Smooth muscle cell (in vitro differentiated cells): ENCODE results near the gene ZNF462. TPM values are rescaled to one million over a fixed set of nuclear protein-coding genes. Genes with fewer than 3 reads are reported as not detected.

Experiments used
- DNase-seq: peaks from one replicate; lab custom pipeline; 2025; ENCODE audit not compliant: unreplicated experiment; lab: John Stamatoyannopoulos, UW
- H2AFZ ChIP-seq: fragments of 200-600 bp; sonication (generic); 2 replicates; pipeline ENCODE4 v1.6.0; 2016; ENCODE audit warnings: antibody characterized with exemption, low read depth, mild to moderate bottlenecking
- H3F3A ChIP-seq: fragments of 200-600 bp; sonication (generic); 2 replicates; pipeline ENCODE4 v1.6.0; 2017; ENCODE audit warnings: antibody characterized with exemption, low read depth
- H3K27ac ChIP-seq: fragments of 200-600 bp; sonication (generic); 2 replicates; pipeline ENCODE4 v1.5.1; 2016; ENCODE audit warnings: low read depth, mild to moderate bottlenecking
- H3K27me3 ChIP-seq: fragments of 200-600 bp; sonication (generic); 2 replicates; pipeline ENCODE4 v1.6.1; 2016; ENCODE audit warnings: low read depth, mild to moderate bottlenecking
- H3K36me3 ChIP-seq: fragments of 200-600 bp; sonication (generic); 2 replicates; pipeline ENCODE4 v1.5.1; 2016; ENCODE audit warnings: low read depth
- H3K4me1 ChIP-seq: fragments of 200-600 bp; sonication (generic); 2 replicates; pipeline ENCODE4 v1.5.1; 2016; ENCODE audit warnings: low read depth
- H3K4me2 ChIP-seq: fragments of 200-600 bp; sonication (generic); 2 replicates; pipeline ENCODE4 v1.6.0; 2016; ENCODE audit warnings: mild to moderate bottlenecking
- H3K4me3 ChIP-seq: fragments of 200-600 bp; sonication (generic); 2 replicates; pipeline ENCODE4 v1.5.1; 2016; ENCODE audit warnings: mild to moderate bottlenecking
- H3K79me2 ChIP-seq: fragments of 200-600 bp; sonication (generic); 2 replicates; pipeline ENCODE4 v1.6.0; 2016; ENCODE audit warnings: low read depth, mild to moderate bottlenecking
- H3K9ac ChIP-seq: fragments of 200-600 bp; sonication (generic); 2 replicates; pipeline ENCODE4 v1.6.0; 2016; ENCODE audit warnings: low read depth
- H3K9me3 ChIP-seq: fragments of 200-600 bp; sonication (generic); replicated peaks from 2 replicates; pipeline ENCODE4 v1.5.1; 2016; ENCODE audit warnings: low read depth
- H4K20me1 ChIP-seq: fragments of 200-600 bp; sonication (generic); 2 replicates; pipeline ENCODE4 v1.6.0; 2016; ENCODE audit warnings: low read depth
- CTCF ChIP-seq: fragments of 200-600 bp; sonication (generic); IDR thresholded peaks from 2 replicates; pipeline ENCODE4 v1.5.1; 2017; ENCODE audit warnings: borderline replicate concordance, mild to moderate bottlenecking, antibody characterized with exemption; ENCODE audit not compliant: insufficient read depth, poor library complexity, severe bottlenecking
- WGBS: methylation state at CpG from one replicate; pipeline ENCODE4 v1.1.7; 2016; ENCODE audit warnings: low lambda C conversion rate; 5-methylcytosine and 5-hydroxymethylcytosine counted together
- polyA plus RNA-seq: library from polyadenylated mRNA; unstranded; fragments of >200 nt; fragmentation: Nextera tagmentation; extraction: Ambion mirVana; gene quantifications from 2 replicates; pipeline ENCODE4 v1.2.1, GENCODE V29; 2016
- total RNA-seq: library from RNA; depleted of rRNA; stranded (reverse); fragments of >200 nt; gene quantifications from 2 replicates; pipeline ENCODE4 v1.2.3, GENCODE V29; 2014

Gene ZNF462
- total and polyA plus RNA-seq, 2 experiments from 2014 or later, result 9.1 to 32.2 TPM

GRCh38 chr9:106992186-106992585, 129.2 kb downstream of the ZNF462 start:
- no peak overlapping the region for H3K4me2 ChIP-seq
- peaks cover 23% of the 10 kb centered on the region for H3K36me3 ChIP-seq
- H3K9ac ChIP-seq, result no peak overlapping the region
- no peaks in the 10 kb centered on the region for H3K79me2 ChIP-seq
- TF ChIP-seq CTCF, result no peak
- H3K27me3 ChIP-seq, result no peaks in the 10 kb centered on the region
- H4K20me1 ChIP-seq, result peaks cover 9% of the 10 kb centered on the region
- no peak overlapping the region for H3K4me3 ChIP-seq
- no peak for DNase-seq
- 89% methylated on average over 5 of the region's 5 CpGs for WGBS
- H3K27ac ChIP-seq, result no peak overlapping the region
- H2AFZ ChIP-seq, result no peak overlapping the region
- no peaks in the 10 kb centered on the region for H3K4me1 ChIP-seq
- H3K9me3 ChIP-seq, result no peaks in the 10 kb centered on the region
- H3F3A ChIP-seq, result no peaks in the 10 kb centered on the region

GRCh38 chr9:106993603-106994002, 130.6 kb downstream of the ZNF462 start:
- Histone ChIP-seq H3K4me2 (no peak overlapping the region), H3K4me1 (no peaks in the 10 kb centered on the region), H4K20me1 (peaks cover 11% of the 10 kb centered on the region), H3K79me2 (no peaks in the 10 kb centered on the region), H3K27me3 (no peaks in the 10 kb centered on the region), H3K27ac (no peak overlapping the region), H3K36me3 (peaks cover 23% of the 10 kb centered on the region), H3K9ac (no peak overlapping the region), H3K9me3 (no peaks in the 10 kb centered on the region), H2AFZ (no peak overlapping the region), H3K4me3 (no peak overlapping the region), H3F3A (no peaks in the 10 kb centered on the region)
- no peak for TF ChIP-seq CTCF
- DNase-seq, result no peak
- 97% methylated on average over 1 of the region's 1 CpG for WGBS

GRCh38 chr9:106994463-106994862, 131.5 kb downstream of the ZNF462 start:
- no peaks in the 10 kb centered on the region for H3F3A ChIP-seq
- no peaks in the 10 kb centered on the region for H3K27me3 ChIP-seq
- H3K4me2 ChIP-seq, result no peak overlapping the region
- no peak for TF ChIP-seq CTCF
- no peak overlapping the region for H2AFZ ChIP-seq
- no peak overlapping the region for H3K27ac ChIP-seq
- peaks cover 11% of the 10 kb centered on the region for H4K20me1 ChIP-seq
- no peak for DNase-seq
- WGBS, result 92% methylated on average over 4 of the region's 4 CpGs
- no peak overlapping the region for H3K9ac ChIP-seq
- no peaks in the 10 kb centered on the region for H3K79me2 ChIP-seq
- H3K4me3 ChIP-seq, result no peak overlapping the region
- peaks cover 23% of the 10 kb centered on the region for H3K36me3 ChIP-seq
- H3K4me1 ChIP-seq, result no peaks in the 10 kb centered on the region
- H3K9me3 ChIP-seq, result no peaks in the 10 kb centered on the region

GRCh38 chr9:107000218-107000617, 137.3 kb downstream of the ZNF462 start:
- Histone ChIP-seq H3K27ac (no peak overlapping the region), H3K4me1 (peaks cover 7% of the 10 kb centered on the region), H3F3A (no peaks in the 10 kb centered on the region), H3K79me2 (no peaks in the 10 kb centered on the region), H3K4me2 (no peak overlapping the region), H3K27me3 (no peaks in the 10 kb centered on the region), H3K9me3 (no peaks in the 10 kb centered on the region), H2AFZ (no peak overlapping the region), H3K36me3 (peaks cover 6% of the 10 kb centered on the region), H3K4me3 (no peak overlapping the region), H3K9ac (no peak overlapping the region), H4K20me1 (peaks cover 28% of the 10 kb centered on the region)
- no peak for TF ChIP-seq CTCF
- DNase-seq, result no peak
- 100% methylated on average over 3 of the region's 3 CpGs for WGBS
